A673 (cell line): ENCODE results near the gene ICAM4.

Experiments used
- EZH2 ChIP-seq: fragments of 200-600 bp; sonication (generic); IDR thresholded peaks from 2 replicates; pipeline ENCODE4 v1.6.1; 2017; ENCODE audit warnings: borderline replicate concordance, low read depth, mild to moderate bottlenecking, mixed read lengths, antibody characterized with exemption, low read length; ENCODE audit not compliant: poor library complexity, severe bottlenecking
- TF ChIP-seq, protein P1 (sequence below): fragments of 300-800, 200-600 bp; sonication (generic); conservative IDR thresholded peaks from 2 replicates; pipeline ENCODE4 v1.5.1; 2017; ENCODE audit warnings: low read depth, mild to moderate bottlenecking, antibody characterized with exemption, low read length, moderate library complexity, mixed read lengths

DNA sequence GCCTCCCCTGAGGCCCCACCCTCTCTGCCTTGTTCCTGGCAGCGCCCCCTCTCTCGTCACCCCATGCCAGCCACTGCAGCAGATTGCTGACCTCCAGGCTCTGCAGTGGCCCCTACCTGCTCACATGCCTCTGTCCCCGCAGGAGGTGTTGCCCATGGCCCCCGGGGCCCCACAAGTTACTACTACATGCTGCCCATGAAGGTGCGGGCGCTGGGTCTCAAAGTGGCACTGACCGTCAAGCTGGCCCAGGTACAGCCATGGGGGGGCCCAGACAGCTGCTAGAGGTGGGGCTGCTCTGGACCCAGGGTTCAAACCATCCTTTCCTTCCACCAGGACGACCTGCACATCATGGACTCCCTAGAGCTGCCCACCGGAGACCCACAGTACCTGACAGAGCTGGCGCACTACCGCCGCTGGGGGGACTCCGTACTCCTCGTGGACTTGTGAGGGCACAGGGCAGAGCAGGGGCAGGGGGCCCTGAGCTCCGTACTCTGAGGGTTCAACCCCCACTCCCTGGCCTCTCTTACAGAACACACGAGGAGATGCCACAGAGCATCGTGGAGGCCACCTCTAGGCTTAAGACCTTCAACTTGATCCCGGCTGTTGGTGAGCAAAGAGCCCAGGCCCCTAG is 28.6 kb upstream of the ICAM4 start:
- TF ChIP-seq, protein P1, sequence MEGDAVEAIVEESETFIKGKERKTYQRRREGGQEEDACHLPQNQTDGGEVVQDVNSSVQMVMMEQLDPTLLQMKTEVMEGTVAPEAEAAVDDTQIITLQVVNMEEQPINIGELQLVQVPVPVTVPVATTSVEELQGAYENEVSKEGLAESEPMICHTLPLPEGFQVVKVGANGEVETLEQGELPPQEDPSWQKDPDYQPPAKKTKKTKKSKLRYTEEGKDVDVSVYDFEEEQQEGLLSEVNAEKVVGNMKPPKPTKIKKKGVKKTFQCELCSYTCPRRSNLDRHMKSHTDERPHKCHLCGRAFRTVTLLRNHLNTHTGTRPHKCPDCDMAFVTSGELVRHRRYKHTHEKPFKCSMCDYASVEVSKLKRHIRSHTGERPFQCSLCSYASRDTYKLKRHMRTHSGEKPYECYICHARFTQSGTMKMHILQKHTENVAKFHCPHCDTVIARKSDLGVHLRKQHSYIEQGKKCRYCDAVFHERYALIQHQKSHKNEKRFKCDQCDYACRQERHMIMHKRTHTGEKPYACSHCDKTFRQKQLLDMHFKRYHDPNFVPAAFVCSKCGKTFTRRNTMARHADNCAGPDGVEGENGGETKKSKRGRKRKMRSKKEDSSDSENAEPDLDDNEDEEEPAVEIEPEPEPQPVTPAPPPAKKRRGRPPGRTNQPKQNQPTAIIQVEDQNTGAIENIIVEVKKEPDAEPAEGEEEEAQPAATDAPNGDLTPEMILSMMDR: no peak
- no peak for TF ChIP-seq EZH2
